Type B pancreatic cell (in vitro differentiated cells): ENCODE data around the gene PPP2R5C. TPM values are rescaled to one million over a fixed set of nuclear protein-coding genes. Genes with fewer than 3 reads are reported as not detected.

ENCODE experiments used
- DNase-seq: peaks from one replicate; pipeline ENCODE4 v3.0.0; 2021; ENCODE audit warnings: mixed read lengths; ENCODE audit not compliant: unreplicated experiment; ENCODE audit errors: extremely low spot score
- H3K27ac Mint-ChIP-seq: 2 replicates; pipeline ENCODE4 v1.8.0; 2021; ENCODE audit warnings: mild to moderate bottlenecking, mixed read lengths
- H3K27me3 Mint-ChIP-seq: 2 replicates; pipeline ENCODE4 v1.8.0; 2021; ENCODE audit warnings: mixed read lengths
- H3K36me3 Mint-ChIP-seq: 2 replicates; pipeline ENCODE4 v1.8.0; 2021; ENCODE audit warnings: mixed read lengths
- H3K4me1 Mint-ChIP-seq: one replicate; pipeline ENCODE4 v1.8.0; 2021; ENCODE audit warnings: mixed read lengths; ENCODE audit not compliant: unreplicated experiment
- H3K4me3 Mint-ChIP-seq: 2 replicates; pipeline ENCODE4 v1.8.0; 2021; ENCODE audit warnings: mild to moderate bottlenecking, mixed read lengths
- H3K9me3 Mint-ChIP-seq: 2 replicates; pipeline ENCODE4 v1.8.0; 2021; ENCODE audit warnings: mixed read lengths
- total RNA-seq: library from RNA; stranded (reverse); gene quantifications from 2 replicates; pipeline ENCODE4 v1.2.1, GENCODE V29; 2021; ENCODE audit warnings: low replicate concordance
- TF ChIP-seq, protein P1 (sequence below): fragments of 200-600 bp; sonication (generic); conservative IDR thresholded peaks from 2 replicates; pipeline ENCODE4 v1.5.0; 2021; ENCODE audit warnings: antibody characterized with exemption, mild to moderate bottlenecking

The PPP2R5C gene
- total RNA-seq, 1 donor from 2014 or later, result 99.8 TPM

DNA sequence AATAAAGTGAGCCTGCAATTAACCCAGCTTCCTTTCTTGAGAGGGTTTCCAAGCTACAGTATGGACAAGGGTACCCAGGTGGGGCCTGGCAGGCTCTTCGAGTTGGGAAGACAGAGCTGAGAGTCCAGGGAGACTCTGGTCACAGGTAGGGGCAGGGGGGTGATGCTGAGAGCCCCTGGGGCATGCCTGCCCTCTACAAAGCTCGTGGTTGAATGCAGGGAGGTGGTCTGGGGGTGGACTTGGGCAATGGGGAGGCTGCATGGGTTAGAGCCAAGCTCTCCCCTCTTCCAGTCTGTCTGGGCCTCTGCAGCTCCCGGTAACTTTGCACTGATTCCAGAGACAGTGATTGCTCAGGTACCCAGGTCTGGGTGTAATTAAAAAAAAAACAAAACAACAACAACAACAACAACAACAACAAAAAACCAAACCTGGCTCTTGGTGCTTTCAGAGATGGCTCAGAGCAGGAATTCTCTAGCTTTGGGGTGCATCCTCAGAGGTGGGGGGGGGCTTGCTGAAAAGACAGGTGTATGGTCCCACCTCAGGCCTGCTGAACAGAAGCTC lies 30.8 kb upstream of the PPP2R5C start:
- Mint-ChIP-seq H3K27me3 (peaks cover 13% of the 10 kb centered on the region), H3K36me3 (no peaks in the 10 kb centered on the region), H3K4me3 (no peak overlapping the region), H3K4me1 (peaks cover 5% of the 10 kb centered on the region), H3K9me3 (no peaks in the 10 kb centered on the region), H3K27ac (peak overlapping the region; percentile 83)
- DNase-seq, result no peak
- TF ChIP-seq, protein P1, sequence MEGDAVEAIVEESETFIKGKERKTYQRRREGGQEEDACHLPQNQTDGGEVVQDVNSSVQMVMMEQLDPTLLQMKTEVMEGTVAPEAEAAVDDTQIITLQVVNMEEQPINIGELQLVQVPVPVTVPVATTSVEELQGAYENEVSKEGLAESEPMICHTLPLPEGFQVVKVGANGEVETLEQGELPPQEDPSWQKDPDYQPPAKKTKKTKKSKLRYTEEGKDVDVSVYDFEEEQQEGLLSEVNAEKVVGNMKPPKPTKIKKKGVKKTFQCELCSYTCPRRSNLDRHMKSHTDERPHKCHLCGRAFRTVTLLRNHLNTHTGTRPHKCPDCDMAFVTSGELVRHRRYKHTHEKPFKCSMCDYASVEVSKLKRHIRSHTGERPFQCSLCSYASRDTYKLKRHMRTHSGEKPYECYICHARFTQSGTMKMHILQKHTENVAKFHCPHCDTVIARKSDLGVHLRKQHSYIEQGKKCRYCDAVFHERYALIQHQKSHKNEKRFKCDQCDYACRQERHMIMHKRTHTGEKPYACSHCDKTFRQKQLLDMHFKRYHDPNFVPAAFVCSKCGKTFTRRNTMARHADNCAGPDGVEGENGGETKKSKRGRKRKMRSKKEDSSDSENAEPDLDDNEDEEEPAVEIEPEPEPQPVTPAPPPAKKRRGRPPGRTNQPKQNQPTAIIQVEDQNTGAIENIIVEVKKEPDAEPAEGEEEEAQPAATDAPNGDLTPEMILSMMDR, result no peak

DNA sequence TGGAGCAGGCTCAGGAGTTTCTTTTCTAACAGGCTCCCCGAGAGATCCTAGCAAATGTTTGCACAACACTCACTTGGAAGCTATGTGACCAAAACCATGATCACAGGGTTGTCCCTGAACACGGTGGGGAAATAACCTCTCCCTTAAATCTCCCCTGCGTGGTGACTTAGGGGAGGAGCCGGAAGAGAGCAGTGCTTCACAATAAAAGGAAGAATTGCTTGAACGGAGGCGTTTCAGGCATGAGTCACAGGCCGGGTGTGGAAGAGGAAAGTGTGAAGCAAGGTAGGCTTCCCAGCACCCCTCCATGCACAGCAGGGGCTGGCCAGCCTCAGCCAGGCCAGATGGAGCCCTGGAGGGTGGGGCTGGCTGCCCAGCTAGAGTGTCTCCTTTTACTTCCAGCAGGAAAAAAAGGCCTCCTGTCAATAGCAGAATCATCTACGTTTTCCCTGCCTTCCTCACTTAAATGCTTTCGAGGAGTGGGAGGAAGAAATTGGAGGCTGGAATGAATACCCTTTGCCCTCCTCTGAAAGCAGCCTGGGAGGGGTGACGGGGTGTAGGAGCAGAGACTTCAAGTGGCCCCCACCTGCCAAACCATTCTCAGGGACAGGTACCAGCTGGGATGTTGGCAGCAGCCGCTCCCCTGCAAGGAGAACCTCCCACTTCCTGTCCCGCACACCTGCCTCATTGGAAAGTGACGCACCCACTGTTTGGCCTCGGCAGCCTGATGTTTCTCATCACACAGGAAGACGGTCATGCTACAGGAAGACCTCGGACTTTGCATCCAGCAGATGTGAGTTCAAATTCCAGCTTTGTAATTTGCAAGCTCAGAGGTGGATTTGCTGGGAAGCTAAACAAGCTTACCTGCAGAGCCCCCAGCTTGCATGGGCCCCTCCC lies 30.1 kb upstream of the PPP2R5C start:
- Mint-ChIP-seq H3K27ac (peak overlapping the region; percentile 83), H3K9me3 (no peaks in the 10 kb centered on the region), H3K4me3 (peak overlapping the region; percentile 54), H3K27me3 (peaks cover 11% of the 10 kb centered on the region), H3K4me1 (peaks cover 5% of the 10 kb centered on the region), H3K36me3 (no peaks in the 10 kb centered on the region)
- no peak for DNase-seq
- TF ChIP-seq, protein P1, result no peak

DNA sequence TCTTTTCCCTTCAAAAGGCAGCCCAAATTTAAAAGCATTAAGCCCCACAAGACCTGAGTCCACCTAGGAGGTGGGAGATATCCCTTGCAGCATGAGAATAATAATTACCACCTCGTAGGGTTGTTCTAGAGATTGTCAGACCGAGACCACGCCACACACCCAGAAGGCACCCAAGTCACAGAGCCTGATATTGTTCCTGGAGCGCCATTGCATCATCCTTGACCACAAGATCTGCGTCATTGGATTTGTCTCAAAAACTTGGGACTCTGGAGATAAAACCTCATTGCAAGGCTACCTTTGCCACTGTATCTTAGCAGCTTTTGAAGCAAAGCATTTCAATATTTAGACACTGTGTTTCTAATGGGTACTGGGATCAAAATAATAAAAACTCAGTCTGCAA lies 29.4 kb upstream of the PPP2R5C start:
- no peaks in the 10 kb centered on the region for H3K36me3 Mint-ChIP-seq
- H3K27me3 Mint-ChIP-seq, result peaks cover 6% of the 10 kb centered on the region
- no peak overlapping the region for H3K4me3 Mint-ChIP-seq
- DNase-seq, result no peak
- H3K27ac Mint-ChIP-seq, result peak overlapping the region; percentile 83
- peaks cover 5% of the 10 kb centered on the region for H3K4me1 Mint-ChIP-seq
- H3K9me3 Mint-ChIP-seq, result no peaks in the 10 kb centered on the region
- TF ChIP-seq, protein P1, result no peak

DNA sequence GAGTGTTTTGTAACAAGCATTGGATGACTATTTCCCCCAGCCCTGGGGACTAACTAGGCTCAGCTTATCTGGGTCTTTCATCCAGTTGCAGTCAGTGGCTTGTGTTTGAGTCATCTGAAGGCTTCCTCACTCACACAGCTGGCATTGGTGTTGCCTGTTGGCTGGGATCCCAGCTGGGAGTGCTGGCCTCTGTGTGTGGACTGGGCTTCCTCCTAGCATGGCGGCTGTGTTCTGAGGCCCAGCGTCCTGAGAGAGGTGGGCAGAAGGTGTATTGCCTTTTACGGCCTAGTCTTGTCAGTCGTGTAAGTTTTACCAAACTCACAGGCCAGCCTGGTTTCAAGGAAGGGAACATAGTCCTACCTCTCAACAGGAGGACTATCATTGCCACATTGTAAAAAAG lies 28.3 kb upstream of the PPP2R5C start:
- Mint-ChIP-seq H3K36me3 (no peaks in the 10 kb centered on the region), H3K27ac (no peak overlapping the region), H3K4me1 (peaks cover 5% of the 10 kb centered on the region), H3K9me3 (no peaks in the 10 kb centered on the region), H3K4me3 (no peak overlapping the region), H3K27me3 (peaks cover under 1% of the 10 kb centered on the region)
- no peak for DNase-seq
- TF ChIP-seq, protein P1, result no peak

DNA sequence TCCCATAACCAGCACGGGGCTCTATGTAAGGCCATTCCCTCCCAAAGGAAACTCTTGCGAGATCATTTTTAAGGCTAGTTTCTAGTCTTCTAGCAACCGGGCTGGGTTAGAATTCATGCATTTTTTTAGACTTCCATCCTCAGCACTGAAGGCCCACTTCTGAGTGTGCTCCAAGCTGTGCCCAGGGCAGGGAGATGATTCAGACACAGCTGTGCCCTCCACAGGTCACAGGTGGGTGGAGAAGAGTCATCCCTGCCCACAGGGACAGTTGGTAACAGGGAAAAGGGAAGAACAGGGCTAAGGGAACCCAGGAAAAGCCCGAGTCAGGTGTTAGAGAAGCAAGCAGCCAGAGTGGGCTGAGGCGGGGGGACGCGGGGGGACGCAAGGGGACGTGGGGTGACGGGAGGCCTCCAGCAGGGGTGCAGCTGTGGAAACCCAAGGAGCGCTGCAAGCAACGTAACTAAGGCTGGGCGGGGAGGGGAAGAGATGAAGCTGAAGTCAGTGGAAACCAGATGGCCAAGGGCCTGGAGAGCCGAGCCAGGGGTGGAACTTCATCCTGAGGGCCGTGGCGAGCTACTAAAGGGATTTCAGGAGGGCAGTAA lies 27.2 kb upstream of the PPP2R5C start:
- Mint-ChIP-seq H3K9me3 (no peaks in the 10 kb centered on the region), H3K4me3 (no peak overlapping the region), H3K27me3 (peaks cover 4% of the 10 kb centered on the region), H3K4me1 (peaks cover 5% of the 10 kb centered on the region), H3K27ac (no peak overlapping the region), H3K36me3 (no peaks in the 10 kb centered on the region)
- DNase-seq, result no peak
- TF ChIP-seq, protein P1, result no peak
